AG10803 (cell line): ENCODE measurements around the gene TM4SF5.

ENCODE experiments used
- DNase-seq: peaks from one replicate; pipeline ENCODE4 v3.0.0; 2010; ENCODE audit warnings: low read depth
- H3K4me3 ChIP-seq: 2 replicates; pipeline ENCODE4 v1.5.1; 2011; ENCODE audit warnings: mild to moderate bottlenecking, low read length, control low read depth
- TF ChIP-seq, protein P1 (sequence below): conservative IDR thresholded peaks from 2 replicates; pipeline ENCODE4 v1.5.1; 2011; ENCODE audit warnings: mild to moderate bottlenecking, low read length, control low read depth, inconsistent platforms

The TM4SF5 gene

DNA sequence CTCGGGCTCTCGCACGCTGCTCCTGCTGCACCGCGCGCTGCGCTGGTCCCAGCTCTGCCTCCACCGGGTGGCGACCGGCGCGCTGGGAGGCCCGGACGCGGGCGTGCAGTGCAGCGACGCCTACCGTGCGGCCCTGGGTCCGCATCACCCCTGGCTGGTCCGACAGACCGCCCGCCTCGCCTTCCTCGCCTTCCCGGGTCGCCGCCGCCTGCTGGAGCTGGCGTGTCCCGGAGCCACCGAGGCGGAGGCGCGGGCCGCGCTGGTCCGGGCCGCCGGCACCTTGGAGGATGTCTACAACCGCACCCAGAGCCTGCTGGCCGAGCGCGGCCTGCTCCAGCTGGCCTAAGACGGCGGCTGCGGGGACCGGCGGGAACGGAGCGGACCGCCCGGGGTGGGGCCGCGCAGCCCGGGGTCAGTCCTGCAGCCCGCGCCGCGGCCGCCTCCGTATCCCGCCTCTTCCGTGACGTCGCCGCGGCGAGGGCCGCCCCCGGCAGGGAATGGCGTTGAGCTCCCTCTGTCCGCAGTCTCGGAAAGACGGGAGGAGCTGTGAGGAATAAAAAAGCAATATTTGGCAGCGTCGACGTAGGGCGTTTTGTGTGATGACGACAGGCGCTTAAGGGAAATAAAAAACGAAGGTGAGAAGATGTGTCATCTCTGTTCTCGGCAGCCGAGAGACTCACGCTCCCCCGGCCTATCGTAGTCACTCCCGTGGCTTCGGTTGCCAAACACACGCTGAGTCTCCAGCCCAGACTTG is 18.4 kb downstream of the TM4SF5 start:
- peak; percentile 78 for DNase-seq
- peak overlapping the region; percentile 71 for H3K4me3 ChIP-seq
- TF ChIP-seq, protein P1, sequence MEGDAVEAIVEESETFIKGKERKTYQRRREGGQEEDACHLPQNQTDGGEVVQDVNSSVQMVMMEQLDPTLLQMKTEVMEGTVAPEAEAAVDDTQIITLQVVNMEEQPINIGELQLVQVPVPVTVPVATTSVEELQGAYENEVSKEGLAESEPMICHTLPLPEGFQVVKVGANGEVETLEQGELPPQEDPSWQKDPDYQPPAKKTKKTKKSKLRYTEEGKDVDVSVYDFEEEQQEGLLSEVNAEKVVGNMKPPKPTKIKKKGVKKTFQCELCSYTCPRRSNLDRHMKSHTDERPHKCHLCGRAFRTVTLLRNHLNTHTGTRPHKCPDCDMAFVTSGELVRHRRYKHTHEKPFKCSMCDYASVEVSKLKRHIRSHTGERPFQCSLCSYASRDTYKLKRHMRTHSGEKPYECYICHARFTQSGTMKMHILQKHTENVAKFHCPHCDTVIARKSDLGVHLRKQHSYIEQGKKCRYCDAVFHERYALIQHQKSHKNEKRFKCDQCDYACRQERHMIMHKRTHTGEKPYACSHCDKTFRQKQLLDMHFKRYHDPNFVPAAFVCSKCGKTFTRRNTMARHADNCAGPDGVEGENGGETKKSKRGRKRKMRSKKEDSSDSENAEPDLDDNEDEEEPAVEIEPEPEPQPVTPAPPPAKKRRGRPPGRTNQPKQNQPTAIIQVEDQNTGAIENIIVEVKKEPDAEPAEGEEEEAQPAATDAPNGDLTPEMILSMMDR = peak; percentile 48

DNA sequence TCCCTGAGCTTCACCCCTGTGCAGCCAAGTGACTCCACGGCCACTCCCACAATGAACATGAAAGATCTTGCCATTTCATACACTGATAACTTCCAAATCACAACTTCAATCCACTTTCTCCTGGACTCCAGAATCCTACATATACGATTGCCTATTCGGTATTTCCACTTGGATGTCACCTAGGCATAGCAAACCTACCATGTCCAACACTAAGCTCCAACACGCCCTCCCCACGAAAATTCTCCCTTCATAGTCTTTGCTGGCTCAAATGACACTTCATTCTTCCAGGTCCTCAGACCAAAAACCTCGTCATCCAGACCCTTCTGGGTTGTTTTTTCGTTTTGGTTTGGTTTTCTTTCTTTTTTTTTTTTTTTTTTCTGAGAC is 19.0 kb downstream of the TM4SF5 start:
- peak overlapping the region; percentile 71 for H3K4me3 ChIP-seq
- DNase-seq = no peak
- TF ChIP-seq, protein P1 = no peak

DNA sequence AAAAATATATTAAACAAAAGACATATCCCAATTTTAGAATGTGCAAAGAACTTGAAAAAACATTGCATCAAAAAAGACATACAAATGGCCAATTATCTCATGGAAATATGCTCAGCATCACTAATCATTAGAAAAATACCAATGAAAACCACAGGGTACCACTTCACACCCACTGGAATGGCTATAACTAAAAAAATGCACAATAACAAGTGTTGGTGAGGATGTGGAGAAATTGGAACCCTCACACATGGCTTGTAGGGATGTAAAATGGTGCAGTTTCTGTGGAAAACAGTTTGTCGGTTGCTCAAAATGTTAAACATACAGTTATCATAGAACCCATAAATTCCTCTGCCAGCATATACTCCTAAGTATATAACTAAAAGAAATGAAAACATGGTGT is 23.5 kb downstream of the TM4SF5 start:
- TF ChIP-seq, protein P1 = no peak
- no peak for DNase-seq
- no peak overlapping the region for H3K4me3 ChIP-seq

DNA sequence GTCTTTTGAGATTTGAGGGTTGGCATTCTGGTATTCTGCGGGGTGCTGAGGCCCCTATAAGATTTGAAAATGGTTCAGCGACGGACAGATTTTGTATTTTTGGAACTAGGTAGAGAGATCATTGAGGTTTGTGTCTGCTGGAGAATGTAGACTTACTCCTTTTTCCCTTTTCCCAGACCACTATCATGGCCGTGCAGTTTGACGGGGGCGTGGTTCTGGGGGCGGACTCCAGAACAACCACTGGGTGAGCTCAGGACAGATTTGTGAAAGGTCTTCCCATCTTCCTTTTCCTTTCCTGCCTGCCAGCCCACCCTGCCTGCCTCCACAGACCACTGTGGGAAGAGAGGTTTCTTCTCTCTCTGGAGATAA is 24.9 kb downstream of the TM4SF5 start:
- peak; percentile 34 for DNase-seq
- TF ChIP-seq, protein P1 = no peak
- H3K4me3 ChIP-seq = peak overlapping the region; percentile 100

DNA sequence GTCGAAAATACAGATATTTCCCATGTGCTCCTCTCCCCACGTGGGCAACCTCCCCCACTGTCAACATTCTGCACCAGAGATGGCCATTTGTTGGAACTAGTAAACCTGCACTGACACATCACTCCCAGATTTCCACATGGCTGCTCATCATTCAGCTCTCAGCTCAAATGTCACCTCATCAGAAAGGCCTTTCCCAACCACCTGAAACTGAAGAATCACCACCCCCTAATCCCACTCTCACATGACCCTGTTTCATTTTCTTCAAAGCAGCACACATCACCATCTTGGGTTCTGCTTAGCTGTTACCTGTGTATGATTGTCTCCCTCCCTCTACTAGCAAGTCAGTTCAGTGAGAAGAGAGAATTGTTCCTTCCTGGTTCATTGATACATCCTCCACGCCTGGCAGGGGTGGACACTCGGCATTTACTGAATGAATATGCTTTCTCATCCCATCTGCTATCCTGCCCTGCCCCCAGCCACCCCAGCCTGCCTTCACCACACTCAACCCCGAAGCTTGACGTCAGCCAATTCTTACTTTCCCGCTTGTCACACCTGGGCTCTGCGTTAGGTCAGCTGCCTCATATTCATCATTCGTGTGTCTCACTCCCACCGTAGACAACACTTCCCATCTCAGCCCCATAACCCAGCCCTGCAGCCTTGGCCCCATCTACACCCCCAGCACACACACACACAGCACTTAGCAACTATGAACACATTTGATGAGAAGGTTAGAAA is 28.9 kb downstream of the TM4SF5 start:
- no peak for DNase-seq
- H3K4me3 ChIP-seq = no peak overlapping the region
- TF ChIP-seq, protein P1 = no peak

DNA sequence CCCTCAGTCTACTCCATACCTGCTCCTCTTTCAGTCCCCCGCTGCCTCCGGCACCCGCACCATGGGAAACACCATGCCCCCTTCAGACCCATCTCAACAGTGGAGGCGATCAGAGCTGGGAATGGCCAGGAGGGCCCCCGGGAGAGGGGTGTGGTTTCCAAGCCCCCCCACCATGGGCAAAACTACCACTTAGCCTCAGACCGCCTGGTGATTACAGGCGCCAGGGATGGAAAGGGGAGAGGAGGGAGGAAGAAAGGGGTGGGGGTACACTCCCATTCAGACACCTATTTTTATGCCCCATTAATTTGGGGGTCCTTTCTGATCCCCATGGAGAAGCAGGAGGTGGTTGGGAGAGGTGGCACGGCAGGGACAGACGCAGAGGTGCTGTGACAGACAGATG is 30.5 kb downstream of the TM4SF5 start, which contains the start of gene C17orf114:
TSS of gene C17orf114 (minus strand) at position 101 of the 400 bp plus-strand sequence.
- no peak for DNase-seq
- TF ChIP-seq, protein P1 = no peak
- no peak within 1 kb of the TSS for H3K4me3 ChIP-seq

DNA sequence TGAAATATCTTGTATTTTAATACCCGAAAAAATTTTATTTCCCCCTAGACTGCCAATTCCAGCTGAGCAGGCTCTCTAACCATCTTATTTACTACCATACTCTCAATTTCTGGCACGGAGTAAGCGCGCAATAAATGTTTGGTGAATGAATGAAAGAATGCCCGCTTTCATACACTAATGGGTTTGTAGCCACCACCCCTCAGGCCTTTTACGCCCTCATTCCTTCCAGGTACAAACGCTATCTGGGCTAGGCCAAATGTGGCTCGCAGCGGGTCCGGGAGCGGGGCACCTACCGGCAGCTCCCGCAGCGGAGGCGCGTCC is 34.7 kb downstream of the TM4SF5 start:
- peak overlapping the region; percentile 71 for H3K4me3 ChIP-seq
- no peak for DNase-seq

More for the DNA sequence above, 34.7 kb downstream of the TM4SF5 start:
- TF ChIP-seq, protein P1 = no peak
